Psoas muscle (tissue), 8 donors: ENCODE data around the gene NOS1. TPM values are rescaled to one million over a fixed set of nuclear protein-coding genes. Genes with fewer than 3 reads are reported as not detected.

Experiments used
- ATAC-seq, 4 donors: fragments of 200-7000 bp; cut with Tn5 transposase; one replicate each; pipeline ENCODE4 v1.9.1; 2020; ENCODE audit warnings: moderate library complexity in 3 of 4, mild to moderate bottlenecking in 2 of 4
- DNase-seq, 2 donors: peaks; one replicate each; pipeline ENCODE4 v3.0.0-alpha.2; 2020
- H3K27ac ChIP-seq: fragments of 200-600 bp; one replicate; pipeline ENCODE4 v1.8.0; 2022
- H3K27me3 ChIP-seq, 3 donors: fragments of 200-600 bp in 1 of 3; one replicate each; pipeline versions ENCODE4 v1.6.1 to v1.8.0; 2013 to 2022; ENCODE audit warnings: low read length in 2 of 3, mild to moderate bottlenecking in 2 of 3, moderate library complexity in 1 of 3; ENCODE audit not compliant: insufficient read depth in 3 of 3
- H3K36me3 ChIP-seq, 2 donors: fragments of 200-600 bp in 1 of 2; one replicate each; pipeline versions ENCODE4 v1.6.1 to v1.8.0; 2013 to 2022; ENCODE audit warnings: low read depth in 1 of 2, mild to moderate bottlenecking in 1 of 2, moderate library complexity in 1 of 2; ENCODE audit not compliant: insufficient read depth in 1 of 2
- H3K4me1 ChIP-seq: fragments of 200-600 bp; one replicate; pipeline ENCODE4 v1.8.0; 2022
- H3K4me3 ChIP-seq: fragments of 200-600 bp; one replicate; pipeline ENCODE4 v1.8.0; 2022; ENCODE audit warnings: mild to moderate bottlenecking
- H3K9me3 ChIP-seq: fragments of 200-600 bp; one replicate; pipeline ENCODE4 v1.8.0; 2022
- CTCF ChIP-seq: fragments of 200-600 bp; IDR thresholded peaks from one replicate; pipeline ENCODE4 v1.8.0; 2022; ENCODE audit warnings: antibody characterized with exemption
- WGBS, 3 donors: extraction: QIAGEN DNeasy Blood & Tissue Kit; methylation state at CpG; one replicate each; pipeline versions ENCODE4 v1.1.6 to v1.1.7; 2013; 5-methylcytosine and 5-hydroxymethylcytosine counted together
- intact Hi-C, 2 donors: fragments of 100-400 bp; cut with DNase I; formaldehyde crosslinking; loops; one replicate each; pipeline versions ENCODE4 v1.11.0 to v1.14.2; 2022
- polyA plus RNA-seq, 3 donors: library from polyadenylated mRNA; stranded (reverse); fragments of 200-250 nt; gene quantifications; one replicate each; pipeline ENCODE4 v1.2.3, GENCODE V29; 2013
- total RNA-seq, 4 donors: library from RNA; stranded (reverse); fragmentation: NEBNext Ultra II Directional in 2 of 4; extraction: Animal tissue kit (Norgen Biotek cat#: 25700) in 2 of 4; gene quantifications; one replicate each; pipeline versions ENCODE4 v1.2.1 to v1.2.4, GENCODE V29; 2021 to 2023
- donor health status: healthy with polysubstance abuse.
- donor health status: DM: no; HTN: no; CAD: no; lungs with moderate emphysema.
- donor health status: Bipolar disorder and iron deficiency.
- donor health status: healthy.
- donor health status: DM: yes; HTN: yes; CAD: no.
- donor health status: DM: no; HTN: no; CAD: no.
- donor health status: DM: no; HTN: no; CAD: no.
- donor health status: DM: yes; HTN: yes; CAD: no.

NOS1 gene
- total and polyA plus RNA-seq, 7 donors, result 2.7 to 62.2 (median 12.1) TPM

GRCh38 chr12:117272690-117273089 is 88.7 kb downstream of the NOS1 start:
- ATAC-seq (peak in 2 of 4 donors; percentile 9 to 12), DNase-seq (no peak)
- 81 to 89% (median 84%) methylated on average over 4 of the region's 4 CpGs for WGBS, 3 donors
- H3K4me3 ChIP-seq, result no peak overlapping the region
- H3K27me3 ChIP-seq, result no peaks in the 10 kb centered on the region
- peaks cover 5% of the 10 kb centered on the region for H3K4me1 ChIP-seq
- H3K27ac ChIP-seq, result no peak overlapping the region
- H3K36me3 ChIP-seq, result peaks cover 0 to 27% of the 10 kb centered on the region in 2 donors
- no peaks in the 10 kb centered on the region for H3K9me3 ChIP-seq
- intact Hi-C loops, result no loop called here
- no peak for TF ChIP-seq CTCF

- no peak for ATAC-seq
These were observed 98.7 kb downstream of the NOS1 start for GRCh38 chr12:117262749-117263148.

DNA sequence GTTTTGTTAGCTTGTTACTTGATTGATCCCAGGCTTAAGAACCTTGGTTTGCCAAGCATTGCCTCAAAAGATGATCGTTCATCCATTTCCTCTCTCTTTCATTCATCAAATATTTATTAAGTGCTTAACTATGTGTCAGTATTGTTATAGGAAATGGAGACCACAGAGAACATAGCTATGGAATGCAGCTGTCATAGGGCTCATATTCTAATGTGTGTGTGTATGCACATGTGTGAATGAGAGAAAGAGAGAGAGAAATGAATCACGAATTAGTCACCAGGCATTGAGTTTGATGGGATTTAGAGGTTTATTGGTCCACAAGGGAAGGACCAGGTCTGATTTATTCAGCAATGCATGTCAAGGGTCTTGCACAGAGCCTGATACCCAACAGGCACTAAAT is 100.2 kb downstream of the NOS1 start:
- intact Hi-C loops, result no loop called here
- Histone ChIP-seq H3K27me3 (no peaks in the 10 kb centered on the region), H3K4me1 (no peaks in the 10 kb centered on the region), H3K4me3 (no peak overlapping the region), H3K27ac (no peak overlapping the region), H3K36me3 (peaks cover 0 to 52% of the 10 kb centered on the region in 2 donors), H3K9me3 (no peaks in the 10 kb centered on the region)
- TF ChIP-seq CTCF, result no peak
- ATAC-seq, result no peak
- WGBS, 3 donors, result 57 to 67% (median 66%) methylated on average over 2 of the region's 2 CpGs
- no peak for DNase-seq

More at GRCh38 chr12:117262749-117263148, 98.7 kb downstream of the NOS1 start:
- no peak overlapping the region for H3K4me3 ChIP-seq
- H3K36me3 ChIP-seq, result peaks cover 0 to 53% of the 10 kb centered on the region in 2 donors
- WGBS, 3 donors, result 69 to 76% (median 75%) methylated on average over 3 of the region's 3 CpGs
- no peak for TF ChIP-seq CTCF
- no peaks in the 10 kb centered on the region for H3K9me3 ChIP-seq
- DNase-seq, result no peak
- intact Hi-C loops, result no loop called here
- no peaks in the 10 kb centered on the region for H3K27me3 ChIP-seq
- no peaks in the 10 kb centered on the region for H3K4me1 ChIP-seq
- no peak overlapping the region for H3K27ac ChIP-seq

GRCh38 chr12:117255386-117255785 is 106.0 kb downstream of the NOS1 start:
- H3K4me1 ChIP-seq, result no peaks in the 10 kb centered on the region
- 77 to 84% (median 78%) methylated on average over 4 of the region's 4 CpGs for WGBS, 3 donors
- H3K9me3 ChIP-seq, result no peaks in the 10 kb centered on the region
- peaks cover 0 to 62% of the 10 kb centered on the region in 2 donors for H3K36me3 ChIP-seq
- DNase-seq (no peak), ATAC-seq (no peak)
- no peaks in the 10 kb centered on the region for H3K27me3 ChIP-seq
- H3K4me3 ChIP-seq, result no peak overlapping the region
- intact Hi-C loops, result no loop called here
- H3K27ac ChIP-seq, result no peak overlapping the region
- no peak for TF ChIP-seq CTCF

DNA sequence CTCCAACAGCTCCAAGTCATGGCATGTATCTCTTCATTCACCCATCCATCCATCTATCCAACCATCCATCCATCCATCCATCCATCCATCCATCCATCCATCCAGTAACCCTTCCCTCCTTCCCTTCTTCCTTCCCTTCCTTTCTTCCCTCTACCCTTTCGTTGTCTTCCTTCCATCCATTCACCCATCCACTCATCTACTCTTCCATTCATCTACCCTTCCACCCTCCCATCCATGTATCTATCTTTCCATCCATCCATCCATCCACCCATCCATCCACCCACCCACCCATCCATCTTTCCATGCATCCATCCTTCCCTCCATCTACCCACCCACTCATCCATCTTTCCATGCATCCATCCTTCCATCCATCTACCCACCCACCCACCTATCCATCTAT is 117.9 kb downstream of the NOS1 start:
- no peaks in the 10 kb centered on the region for H3K27me3 ChIP-seq
- no peak overlapping the region for H3K4me3 ChIP-seq
- H3K9me3 ChIP-seq, result no peaks in the 10 kb centered on the region
- no peak overlapping the region for H3K27ac ChIP-seq
- no peak for TF ChIP-seq CTCF
- DNase-seq (no peak), ATAC-seq (no peak)
- no peaks in the 10 kb centered on the region for H3K4me1 ChIP-seq
- WGBS, 3 donors, result 83 to 95% (median 95%) methylated on average over 1 of the region's 1 CpG
- H3K36me3 ChIP-seq, result peaks cover 0 to 50% of the 10 kb centered on the region in 2 donors
- intact Hi-C loops, result no loop called here
